GM20000 (cell line): ENCODE measurements around the gene AAMP.

Source experiments
- DNase-seq: peaks from one replicate; pipeline ENCODE4 v3.0.0; 2012; ENCODE audit warnings: low spot score
- CTCF ChIP-seq: IDR thresholded peaks from 2 replicates; pipeline ENCODE4 v1.5.1; 2012; ENCODE audit warnings: mild to moderate bottlenecking, control low read depth; ENCODE audit errors: extremely low read depth, missing control alignments

Gene AAMP

GRCh38 chr2:218271487-218271797, 1.5 kb upstream of the AAMP start:
- no peak for TF ChIP-seq CTCF
- DNase-seq = no peak

GRCh38 chr2:218270721-218271486, 967 bp upstream of the AAMP start:
- no peak for DNase-seq
- no peak for TF ChIP-seq CTCF

- DNase-seq = no peak
- TF ChIP-seq CTCF = no peak
These were observed 2.7 kb downstream of the AAMP start for GRCh38 chr2:218267259-218267658.

GRCh38 chr2:218266316-218266979, 3.5 kb downstream of the AAMP start:
- TF ChIP-seq CTCF = no peak

GRCh38 chr2:218265626-218266025, 4.3 kb downstream of the AAMP start:
- no peak for TF ChIP-seq CTCF
- no peak for DNase-seq

More at GRCh38 chr2:218266316-218266979, 3.5 kb downstream of the AAMP start:
- DNase-seq = no peak

GRCh38 chr2:218264773-218265561, 5.0 kb downstream of the AAMP start:
- TF ChIP-seq CTCF = no peak
- DNase-seq = no peak
